Esophagus squamous epithelium (tissue), 4 donors: ENCODE measurements around the gene SPAG17.

Experiments used
- CTCF ChIP-seq, 6 experiments: fragments of 450-650 bp in 4 of 6; fragments of 200-600 bp in 2 of 6; sonication (generic) in 2 of 6; IDR thresholded peaks; one replicate each; pipeline ENCODE4 v1.5.1; 2016 to 2019; ENCODE audit warnings: antibody characterized with exemption in 6 of 6, mild to moderate bottlenecking in 4 of 6, moderate library complexity in 4 of 6
- POLR2A ChIP-seq, 4 donors: fragments of 450-650 bp; IDR thresholded peaks; one replicate each; pipeline ENCODE4 v1.6.1; 2017; ENCODE audit warnings: antibody characterized with exemption in 4 of 4, mild to moderate bottlenecking in 4 of 4, moderate library complexity in 3 of 4

- TF ChIP-seq POLR2A (IDR thresholded peaks at IDR 0.05) = no peak
- no peak for TF ChIP-seq CTCF (IDR thresholded peaks at IDR 0.05)
Measured at GRCh38 chr1:118081387-118081786, 103.6 kb downstream of the SPAG17 start.
